Stimulated activated CD4-positive, alpha-beta T cell treated with anti-CD3 and anti-CD28 coated beads, Interleukin-12 subunit alpha, Interleukin-12 subunit beta, amount 100 ng/mL, for 24 hours (primary cell): ENCODE data around the gene PGAP3.
"Not testable (repeated sequence)": the region's sequence is repeated elsewhere in the genome, so short reads cannot be mapped to it uniquely, and the experiment has no call there.

ENCODE experiments used
- DNase-seq, 2 experiments: peaks; one replicate each; pipeline ENCODE4 v3.0.0-alpha.2; 2020; ENCODE audit warnings: low read depth in 2 of 2

The PGAP3 gene

DNA sequence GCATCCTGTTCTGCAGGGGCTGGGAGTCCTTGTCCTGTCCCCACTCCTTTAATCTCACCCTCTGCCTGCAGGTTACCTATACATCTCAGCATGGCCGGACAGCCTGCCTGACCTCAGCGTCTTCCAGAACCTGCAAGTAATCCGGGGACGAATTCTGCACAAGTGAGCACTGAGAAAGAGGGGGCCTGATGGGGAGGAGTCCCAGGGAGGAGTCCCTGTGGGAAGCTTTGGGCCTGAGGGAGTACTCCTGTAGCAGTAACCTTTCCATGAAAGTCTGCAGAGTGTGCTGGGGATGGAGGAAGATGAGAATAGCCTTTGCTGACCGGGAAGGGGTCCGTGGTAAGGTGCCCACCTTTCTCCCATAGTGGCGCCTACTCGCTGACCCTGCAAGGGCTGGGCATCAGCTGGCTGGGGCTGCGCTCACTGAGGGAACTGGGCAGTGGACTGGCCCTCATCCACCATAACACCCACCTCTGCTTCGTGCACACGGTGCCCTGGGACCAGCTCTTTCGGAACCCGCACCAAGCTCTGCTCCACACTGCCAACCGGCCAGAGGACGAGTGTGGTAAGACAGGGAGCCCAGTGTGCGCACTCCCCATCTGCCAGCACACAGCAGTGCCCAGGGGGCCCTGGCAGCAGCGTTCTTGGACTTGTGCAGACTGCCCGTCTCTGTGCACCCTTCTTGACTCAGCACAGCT lies 27.7 kb upstream of the PGAP3 start:
- no peak for DNase-seq

DNA sequence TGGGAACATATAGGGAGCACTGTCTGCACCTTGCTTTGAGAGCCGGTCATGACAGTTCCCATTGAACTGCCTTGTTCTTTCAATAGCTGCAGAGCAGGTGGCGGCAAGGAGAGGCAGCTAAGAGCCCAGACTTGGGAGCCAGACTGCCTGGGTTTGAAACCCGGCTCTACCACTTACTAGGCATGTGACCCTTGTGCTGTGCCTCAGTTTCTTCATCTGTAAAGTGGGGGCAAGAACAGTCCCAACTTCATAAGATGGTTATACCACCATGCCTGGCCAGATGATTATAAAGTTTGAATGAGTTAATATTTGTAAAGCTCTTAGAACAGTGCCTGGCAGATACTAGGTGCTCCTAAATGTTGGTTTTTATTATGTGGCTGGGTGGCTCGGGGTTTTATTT lies 26.4 kb upstream of the PGAP3 start:
- no peak for DNase-seq

DNA sequence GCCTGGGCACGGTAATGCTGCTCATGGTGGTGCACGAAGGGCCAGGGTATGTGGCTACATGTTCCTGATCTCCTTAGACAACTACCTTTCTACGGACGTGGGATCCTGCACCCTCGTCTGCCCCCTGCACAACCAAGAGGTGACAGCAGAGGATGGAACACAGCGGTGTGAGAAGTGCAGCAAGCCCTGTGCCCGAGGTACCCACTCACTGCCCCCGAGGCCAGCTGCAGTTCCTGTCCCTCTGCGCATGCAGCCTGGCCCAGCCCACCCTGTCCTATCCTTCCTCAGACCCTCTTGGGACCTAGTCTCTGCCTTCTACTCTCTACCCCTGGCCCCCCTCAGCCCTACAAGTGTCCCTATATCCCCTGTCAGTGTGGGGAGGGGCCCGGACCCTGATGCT lies 24.0 kb upstream of the PGAP3 start:
- DNase-seq, result no peak

DNA sequence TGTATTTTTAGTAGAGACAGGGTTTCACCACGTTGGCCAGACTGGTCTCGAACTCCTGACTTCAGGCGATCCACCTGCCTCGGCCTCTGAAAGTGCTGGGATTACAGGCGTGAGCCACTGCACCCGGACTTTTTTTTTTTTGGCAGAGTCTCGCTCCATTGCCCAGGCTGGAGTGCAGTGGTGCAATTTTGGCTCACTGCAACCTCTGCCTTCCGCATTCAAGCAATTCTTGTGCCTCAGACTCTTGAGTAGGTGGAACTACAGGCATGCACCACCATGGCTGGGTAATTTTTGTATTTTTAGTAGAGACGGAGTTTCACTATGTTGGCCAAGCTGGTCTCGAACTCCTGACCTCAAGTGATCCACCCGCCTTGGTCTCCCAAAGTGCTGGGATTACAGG lies 23.2 kb upstream of the PGAP3 start:
- not testable (repeated sequence) for DNase-seq

DNA sequence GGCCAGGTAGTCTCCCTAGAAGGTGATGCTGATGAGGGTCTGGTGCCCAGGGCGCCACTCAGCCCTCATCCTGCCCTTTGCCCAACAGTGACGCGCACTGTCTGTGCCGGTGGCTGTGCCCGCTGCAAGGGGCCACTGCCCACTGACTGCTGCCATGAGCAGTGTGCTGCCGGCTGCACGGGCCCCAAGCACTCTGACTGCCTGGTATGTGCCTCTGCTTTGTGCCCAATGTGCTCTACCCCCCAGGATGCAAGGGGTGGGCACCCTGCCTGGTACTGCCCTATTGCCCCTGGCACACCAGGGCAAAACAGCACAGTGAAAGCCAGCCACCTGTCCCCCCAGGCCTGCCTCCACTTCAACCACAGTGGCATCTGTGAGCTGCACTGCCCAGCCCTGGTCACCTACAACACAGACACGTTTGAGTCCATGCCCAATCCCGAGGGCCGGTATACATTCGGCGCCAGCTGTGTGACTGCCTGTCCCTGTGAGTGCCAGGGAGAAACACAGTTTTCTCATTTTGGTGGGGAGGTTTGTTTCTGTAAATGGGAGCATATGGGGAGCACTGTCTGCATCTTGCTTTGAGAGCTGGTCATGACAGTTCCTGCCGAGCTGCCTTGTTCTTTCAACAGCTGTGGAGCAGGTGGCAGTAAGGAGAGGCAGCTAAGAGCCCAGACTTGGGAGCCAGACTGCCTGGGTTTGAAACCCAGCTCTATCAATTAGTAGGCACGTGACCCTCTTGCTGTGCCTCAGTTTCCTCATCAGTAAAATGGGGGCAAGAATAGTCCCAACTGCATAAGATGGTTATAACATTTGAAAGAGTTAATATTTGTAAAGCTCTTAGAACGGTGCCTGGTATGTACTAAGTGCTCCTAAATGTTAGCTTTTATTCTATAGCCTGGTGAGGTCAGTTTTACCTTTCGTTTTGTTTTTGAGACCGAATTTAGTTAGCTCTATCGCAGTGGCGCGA lies 22.4 kb upstream of the PGAP3 start:
- no peak for DNase-seq

DNA sequence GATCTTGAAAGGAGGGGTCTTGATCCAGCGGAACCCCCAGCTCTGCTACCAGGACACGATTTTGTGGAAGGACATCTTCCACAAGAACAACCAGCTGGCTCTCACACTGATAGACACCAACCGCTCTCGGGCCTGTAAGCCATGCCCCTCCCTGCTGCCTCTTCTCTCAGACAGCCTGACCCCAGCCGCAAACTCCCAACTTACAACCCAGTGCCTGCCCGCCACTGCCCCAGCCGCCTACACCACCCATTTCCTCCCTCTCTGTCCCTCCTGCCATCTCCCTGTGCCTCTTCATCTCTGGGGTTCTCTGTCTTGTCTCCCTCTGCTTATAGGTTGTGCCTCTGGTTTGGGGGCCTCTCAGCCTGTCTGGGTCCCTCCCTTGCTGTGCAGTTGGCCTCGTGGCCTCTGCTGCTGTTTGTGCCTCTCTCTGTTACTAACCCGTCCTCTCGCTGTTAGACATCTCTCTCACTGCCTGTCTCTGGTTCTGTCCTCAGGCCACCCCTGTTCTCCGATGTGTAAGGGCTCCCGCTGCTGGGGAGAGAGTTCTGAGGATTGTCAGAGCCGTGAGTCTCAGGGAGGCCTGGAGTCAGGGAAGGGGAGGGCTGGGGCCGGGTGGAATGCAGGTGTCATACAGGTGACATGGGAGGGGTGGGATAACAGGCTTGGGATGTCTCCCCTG lies 21.6 kb upstream of the PGAP3 start:
- no peak for DNase-seq

DNA sequence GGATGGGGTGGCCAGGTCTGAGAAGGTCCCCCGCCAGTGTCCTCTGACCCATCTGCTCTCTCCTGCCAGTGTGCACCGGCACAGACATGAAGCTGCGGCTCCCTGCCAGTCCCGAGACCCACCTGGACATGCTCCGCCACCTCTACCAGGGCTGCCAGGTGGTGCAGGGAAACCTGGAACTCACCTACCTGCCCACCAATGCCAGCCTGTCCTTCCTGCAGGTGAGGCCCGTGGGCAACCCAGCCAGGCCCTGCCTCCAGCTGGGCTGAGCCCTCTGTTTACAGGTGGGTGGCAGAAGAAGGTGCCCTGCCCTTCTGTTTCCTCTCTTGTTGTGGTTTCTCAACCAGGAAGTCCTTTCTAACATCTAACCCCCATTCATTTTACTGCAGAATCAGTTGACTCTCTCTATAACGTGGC lies 19.1 kb upstream of the PGAP3 start:
- no peak for DNase-seq

DNA sequence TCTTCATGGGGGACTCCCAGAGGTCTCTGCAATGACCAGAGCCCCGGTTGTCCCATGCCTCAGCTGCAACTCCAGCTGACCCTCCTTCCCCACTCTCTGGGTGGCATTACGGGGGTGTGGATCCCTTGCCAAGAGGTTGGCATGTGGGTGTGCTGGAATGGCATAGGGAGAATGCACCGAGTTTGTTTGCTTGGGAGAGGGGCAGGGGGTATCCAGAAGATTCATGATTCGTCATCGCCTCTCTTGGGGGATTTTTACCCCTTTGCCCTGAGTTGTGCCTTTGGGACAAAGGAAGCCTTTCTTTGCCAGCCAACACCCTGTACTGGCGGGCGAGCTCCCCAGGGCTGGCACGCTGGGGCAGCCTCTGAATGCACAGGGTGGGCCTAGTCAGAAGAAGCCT lies 18.5 kb upstream of the PGAP3 start:
- DNase-seq, result no peak

DNA sequence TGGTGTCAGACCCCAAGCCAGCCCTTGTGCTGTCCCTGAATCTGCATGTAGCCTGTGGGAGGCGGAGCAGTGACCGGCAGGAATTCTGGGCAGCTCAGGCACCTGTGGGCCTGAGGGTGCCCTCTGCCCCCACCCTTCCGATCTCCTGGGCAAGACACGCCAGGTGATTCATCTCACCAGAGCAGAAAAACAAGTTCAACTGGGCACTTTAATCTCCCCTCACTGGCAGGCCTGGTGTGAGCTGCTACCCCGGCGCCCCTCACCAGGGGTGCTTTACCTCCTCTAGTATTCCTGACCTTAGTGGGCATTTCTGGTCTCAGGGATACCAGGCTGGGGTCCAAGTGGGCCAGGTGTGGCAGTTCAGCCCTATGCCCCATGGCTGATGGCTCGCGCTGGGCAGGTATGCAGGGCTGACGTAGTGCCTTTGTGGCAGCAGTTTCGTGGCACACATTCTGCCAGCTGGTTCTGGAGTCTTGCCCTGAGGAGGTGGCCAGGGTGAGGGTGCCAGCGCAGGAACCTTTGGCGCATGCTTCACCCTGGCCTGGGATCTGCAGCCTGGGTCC lies 18.0 kb upstream of the PGAP3 start:
- DNase-seq, result no peak

DNA sequence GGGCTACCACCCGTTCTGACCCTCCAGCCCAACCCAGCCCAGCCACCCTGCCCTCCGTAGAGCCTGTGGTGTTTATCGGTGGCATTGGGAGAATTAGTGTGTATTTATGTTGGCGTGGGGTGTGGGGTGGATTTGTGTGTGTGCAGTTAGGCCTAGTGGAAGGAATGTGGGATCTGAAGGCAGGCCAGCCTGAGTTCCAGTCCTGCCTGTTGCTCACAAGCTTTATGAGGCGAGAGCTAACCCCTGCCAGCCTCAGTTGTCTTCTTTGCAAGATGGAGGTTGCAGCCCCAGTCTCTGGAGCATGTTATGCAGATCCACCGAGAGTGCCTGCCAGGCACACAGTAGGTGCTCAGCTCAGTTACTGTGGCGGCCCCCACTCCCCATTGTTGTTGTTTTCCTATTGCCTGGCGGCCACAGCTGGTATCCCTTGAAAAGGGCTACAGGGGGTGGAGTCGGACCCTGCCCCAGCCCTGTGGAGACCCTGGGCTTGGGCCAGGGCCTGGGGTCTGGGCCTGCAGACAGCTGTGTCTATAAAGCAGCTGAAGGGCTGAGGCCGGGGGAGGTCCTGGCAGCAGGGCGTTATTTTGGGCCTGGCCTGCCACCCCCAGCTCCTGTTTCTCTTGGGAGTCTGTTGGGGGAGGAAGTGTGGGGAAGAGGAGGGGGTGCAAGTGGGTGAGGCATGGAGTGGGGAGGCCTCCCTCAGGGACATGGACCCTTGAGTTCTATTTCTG lies 17.1 kb upstream of the PGAP3 start:
- DNase-seq, result no peak

DNA sequence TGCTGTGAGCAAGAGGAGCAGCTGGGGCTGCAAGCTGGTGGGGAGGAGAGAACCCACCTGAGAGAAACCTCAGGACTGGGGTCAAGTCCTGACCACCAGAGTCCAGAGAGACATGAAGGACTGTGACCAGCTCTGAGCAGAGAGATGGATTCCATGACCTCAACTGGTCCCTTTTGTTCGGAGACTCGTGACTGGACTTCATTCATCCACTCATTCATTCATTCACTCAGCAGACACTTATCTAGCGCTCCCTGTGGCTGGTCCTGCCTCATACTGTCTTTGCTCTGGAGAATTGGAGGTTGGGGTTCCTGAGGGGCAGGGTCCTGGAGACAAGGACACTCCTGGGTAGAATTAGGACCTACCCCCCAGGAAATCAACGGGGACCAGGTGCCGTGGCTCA lies 16.1 kb upstream of the PGAP3 start:
- DNase-seq, result no peak

DNA sequence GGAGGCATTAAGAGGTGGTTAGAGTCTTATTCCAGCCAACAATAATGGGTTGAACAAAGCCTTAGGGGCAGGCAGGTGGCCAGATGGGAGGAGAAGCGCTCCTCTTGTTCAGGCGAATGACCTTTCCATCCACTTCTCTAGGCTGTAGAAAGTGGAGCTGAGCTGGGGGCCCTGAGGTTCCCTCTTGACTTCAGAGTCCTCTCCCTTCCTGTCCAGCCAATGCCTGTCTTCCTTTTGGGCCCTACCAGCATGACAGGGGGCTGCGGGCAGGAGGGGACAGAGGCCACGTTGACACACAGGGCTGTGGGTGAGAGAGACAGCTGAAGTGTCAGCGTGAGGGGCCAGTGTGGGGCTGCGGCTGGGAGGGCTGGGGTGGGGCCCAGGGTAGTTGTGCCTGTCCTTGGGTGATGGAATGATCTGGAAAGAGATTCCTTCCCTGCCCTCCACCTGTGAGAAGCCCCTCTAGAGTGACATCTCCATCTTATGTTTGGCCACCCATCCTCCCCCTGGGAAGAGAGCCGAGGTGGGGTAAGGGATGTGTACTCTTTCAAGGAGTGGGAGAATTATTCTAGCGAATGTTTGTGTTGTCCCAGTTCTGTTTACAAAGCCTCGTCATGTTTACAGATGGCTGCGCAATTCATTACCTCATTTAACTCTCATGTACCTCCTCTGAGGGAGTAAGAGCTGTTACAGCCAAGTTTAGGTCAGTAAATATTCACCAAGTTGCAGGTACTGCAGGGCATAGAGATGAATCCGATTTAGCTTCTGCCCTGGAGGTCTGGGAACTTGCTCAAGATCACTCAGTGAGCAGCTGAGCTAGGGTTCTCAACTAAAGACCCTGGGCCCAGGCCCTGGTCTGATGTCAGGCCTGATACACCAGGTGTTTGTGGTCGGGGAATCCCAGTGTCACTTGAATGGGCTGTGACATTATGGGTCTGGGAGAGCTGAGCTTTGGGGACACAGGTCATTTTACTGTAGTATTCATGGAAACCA lies 15.3 kb upstream of the PGAP3 start:
- DNase-seq, result no peak

DNA sequence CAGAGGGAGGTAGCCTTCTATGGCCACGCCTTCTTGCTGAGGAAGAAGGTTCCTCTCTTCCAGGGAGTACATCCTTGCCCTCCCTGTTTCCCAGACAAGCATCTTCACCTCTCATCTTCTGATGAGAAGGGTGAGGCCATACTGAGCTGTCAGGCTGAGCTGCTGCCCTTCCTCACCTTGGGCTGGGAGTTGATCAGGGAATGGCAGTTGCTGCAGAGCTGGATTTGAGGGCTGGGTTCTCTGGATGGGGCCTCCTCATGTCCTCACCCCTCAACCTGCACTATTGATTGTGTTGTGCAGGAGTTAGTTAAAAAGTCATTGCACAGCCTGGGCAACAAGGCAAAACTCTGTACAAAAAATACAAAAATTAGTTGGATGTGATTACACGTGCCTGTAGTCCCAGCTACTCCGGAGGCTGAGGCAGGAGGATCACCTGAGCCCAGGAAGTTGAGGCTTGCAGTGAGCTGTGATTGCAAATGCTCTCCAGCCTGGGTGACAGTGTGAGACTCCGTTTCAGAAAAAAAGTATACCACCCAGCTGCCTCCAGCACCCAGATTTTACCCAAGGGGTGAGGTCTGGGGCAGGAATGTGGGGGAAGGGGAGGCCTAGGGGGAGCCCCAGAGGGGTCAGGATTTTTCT lies 14.0 kb upstream of the PGAP3 start:
- no peak for DNase-seq

DNA sequence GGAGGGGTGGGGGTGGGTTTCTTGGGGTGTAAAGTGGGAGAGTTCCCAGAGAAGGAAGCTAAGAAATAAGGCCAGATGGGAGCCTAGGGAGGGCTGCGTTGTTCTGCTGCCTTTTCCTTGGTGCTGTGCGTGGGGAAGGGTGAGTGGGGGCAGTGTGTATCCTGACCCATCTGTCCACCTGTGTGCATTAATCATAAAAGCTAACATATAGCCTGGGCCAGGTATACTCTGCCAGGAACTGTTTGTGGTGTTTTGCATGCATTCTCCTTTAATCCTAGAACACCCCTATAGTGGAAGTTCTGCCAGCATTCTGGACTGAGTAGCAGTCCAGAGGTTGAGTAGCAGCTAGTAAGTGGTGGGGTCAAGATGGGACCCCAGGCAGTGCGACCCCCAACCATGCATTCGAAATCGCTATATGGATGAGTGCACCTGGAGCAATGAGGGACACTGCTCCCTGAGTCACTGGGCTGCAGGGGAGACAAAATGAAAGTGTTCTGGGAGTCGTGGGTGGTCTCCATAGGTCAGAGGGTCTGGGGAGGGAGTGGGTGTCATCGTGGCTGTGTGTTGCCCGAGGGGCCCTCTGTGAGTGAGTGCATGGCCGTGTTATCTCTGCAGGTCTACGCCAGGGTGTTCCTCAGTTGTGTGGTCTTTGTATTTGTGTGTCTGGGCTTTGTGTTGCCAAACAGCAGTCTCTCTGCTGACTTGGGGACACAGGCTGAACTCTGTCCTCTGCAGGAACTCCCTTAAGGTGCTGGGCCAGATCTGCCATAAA lies 13.3 kb upstream of the PGAP3 start:
- no peak for DNase-seq

DNA sequence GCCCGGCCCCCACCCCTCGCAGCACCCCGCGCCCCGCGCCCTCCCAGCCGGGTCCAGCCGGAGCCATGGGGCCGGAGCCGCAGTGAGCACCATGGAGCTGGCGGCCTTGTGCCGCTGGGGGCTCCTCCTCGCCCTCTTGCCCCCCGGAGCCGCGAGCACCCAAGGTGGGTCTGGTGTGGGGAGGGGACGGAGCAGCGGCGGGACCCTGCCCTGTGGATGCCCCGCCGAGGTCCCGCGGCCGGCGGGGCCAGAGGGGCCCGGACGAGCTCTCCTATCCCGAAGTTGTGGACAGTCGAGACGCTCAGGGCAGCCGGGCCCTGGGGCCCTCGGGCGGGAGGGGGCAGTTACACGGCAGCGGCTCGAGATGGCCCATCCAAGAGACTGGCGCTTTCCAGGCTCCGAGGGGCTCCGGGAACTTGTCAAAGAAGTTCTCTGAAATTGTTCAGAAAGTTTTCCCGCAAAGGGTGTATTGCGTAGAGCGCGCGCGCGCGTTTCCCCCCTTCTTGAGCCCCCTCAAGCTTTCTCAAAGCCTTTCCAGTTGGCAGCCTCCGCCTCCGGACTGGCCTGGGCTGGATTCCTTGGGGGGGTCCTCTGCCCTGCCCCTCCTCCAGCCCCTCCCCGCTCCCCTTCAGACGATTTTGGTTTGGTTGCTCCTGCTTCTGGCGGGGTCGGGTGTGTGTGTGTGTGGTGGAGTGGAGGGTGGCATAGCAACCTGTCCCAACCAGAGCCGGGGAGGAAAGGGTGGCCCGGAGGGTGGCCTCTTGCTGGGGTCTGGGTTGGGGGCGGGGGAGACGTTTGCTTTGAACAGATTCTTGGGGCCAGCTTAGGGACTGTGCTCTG lies 12.5 kb upstream of the PGAP3 start:
- DNase-seq, result no peak

DNA sequence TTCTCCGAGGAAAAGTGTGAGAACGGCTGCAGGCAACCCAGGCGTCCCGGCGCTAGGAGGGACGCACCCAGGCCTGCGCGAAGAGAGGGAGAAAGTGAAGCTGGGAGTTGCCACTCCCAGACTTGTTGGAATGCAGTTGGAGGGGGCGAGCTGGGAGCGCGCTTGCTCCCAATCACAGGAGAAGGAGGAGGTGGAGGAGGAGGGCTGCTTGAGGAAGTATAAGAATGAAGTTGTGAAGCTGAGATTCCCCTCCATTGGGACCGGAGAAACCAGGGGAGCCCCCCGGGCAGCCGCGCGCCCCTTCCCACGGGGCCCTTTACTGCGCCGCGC lies 11.9 kb upstream of the PGAP3 start, which contains the start of gene ERBB2:
Gene ERBB2 (plus strand): TSS at position 247 of the 330 bp plus-strand sequence. CDS start 175 bp downstream, outside the sequence.
- DNase-seq, result no peak

DNA sequence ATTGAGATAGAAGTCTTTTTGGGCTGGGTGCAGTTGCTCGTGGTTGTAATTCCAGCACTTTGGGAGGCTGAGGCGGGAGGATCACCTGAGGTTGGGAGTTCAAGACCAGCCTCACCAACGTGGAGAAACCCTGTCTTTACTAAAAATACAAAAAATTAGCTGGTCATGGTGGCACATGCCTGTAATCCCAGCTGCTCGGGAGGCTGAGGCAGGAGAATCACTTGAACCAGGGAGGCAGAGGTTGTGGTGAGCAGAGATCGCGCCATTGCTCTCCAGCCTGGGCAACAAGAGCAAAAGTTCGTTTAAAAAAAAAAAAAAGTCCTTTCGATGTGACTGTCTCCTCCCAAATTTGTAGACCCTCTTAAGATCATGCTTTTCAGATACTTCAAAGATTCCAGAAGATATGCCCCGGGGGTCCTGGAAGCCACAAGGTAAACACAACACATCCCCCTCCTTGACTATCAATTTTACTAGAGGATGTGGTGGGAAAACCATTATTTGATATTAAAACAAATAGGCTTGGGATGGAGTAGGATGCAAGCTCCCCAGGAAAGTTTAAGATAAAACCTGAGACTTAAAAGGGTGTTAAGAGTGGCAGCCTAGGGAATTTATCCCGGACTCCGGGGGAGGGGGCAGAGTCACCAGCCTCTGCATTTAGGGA lies 11.4 kb upstream of the PGAP3 start:
- not testable (repeated sequence) for DNase-seq

DNA sequence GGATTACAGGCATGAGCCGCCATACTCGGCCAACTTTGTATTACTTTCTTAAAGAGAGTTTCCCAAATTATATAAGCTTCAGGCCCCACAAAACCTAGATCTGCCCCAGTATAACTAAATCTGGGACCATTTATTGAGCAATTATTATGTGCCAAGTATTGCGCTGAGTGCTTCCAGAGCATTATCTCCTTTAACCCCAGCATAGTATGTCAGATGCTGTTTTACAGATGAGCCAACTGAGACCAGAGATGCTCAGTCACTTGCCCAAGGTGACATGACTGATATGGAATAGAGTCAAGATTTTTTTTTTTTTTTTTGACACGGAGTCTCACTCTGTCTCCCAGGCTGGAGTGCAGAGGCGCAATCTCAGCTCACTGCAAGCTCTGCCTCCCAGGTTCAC lies 10.1 kb upstream of the PGAP3 start:
- DNase-seq, result no peak
